ENCODE measurements around the gene STMP1. TPM values are rescaled to one million over a fixed set of nuclear protein-coding genes. Genes with fewer than 3 reads are reported as not detected.

Gene STMP1
- total and polyA plus RNA-seq, 2 of the 4 experiments (the other 2 are of a cell fraction), result 6.1 to 28.3 TPM

DNA sequence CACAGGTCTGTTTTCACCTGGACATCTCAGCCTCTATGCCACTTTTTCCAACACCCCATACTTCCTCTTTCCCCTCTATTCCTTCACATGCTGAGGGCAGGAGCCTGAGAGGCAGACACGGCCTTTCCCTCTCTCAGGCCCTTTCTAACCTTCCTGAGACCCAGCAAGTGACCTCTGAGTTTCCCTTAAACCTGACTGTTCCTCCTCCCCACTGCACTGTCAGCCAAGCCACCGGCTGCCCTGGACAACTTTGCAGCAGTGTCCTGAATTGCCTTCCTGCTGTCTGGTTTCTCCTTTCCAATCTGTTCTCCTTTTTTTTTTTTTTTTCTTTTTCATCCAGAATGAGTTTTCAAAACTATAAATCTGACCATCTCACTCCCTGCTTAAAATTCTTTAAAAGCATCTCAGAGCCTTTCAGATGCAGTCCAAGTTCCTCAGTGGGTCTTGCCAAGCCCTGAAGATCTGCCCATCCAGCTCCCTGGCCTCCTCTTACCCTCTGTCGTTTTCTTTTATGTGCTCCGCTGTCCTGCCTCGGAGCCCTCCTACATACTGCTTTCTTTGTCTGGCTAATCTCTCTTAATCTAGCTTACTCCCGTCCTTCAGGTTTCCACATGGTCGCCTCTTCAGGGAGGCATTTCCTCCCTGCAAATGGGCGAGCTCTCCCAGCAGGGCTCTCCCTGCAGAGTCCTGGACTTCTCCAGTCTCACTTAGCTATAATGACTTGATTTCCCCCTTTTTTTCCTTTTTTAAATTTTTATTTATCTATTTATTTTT lies 35.1 kb downstream of the STMP1 start:
- H4K91ac ChIP-seq (ENCODE audit: insufficient read depth, low read depth, low read length), result no peak overlapping the region
- H3K18ac ChIP-seq (ENCODE audit: low read depth, low read length), result no peak overlapping the region
- H3K4me2 ChIP-seq (ENCODE audit: low read depth, low read length), result no peak overlapping the region
- H4K8ac ChIP-seq (ENCODE audit: low read depth in 2 of 2, low read length in 2 of 2), result no peak overlapping the region
- no peak overlapping the region for H2BK20ac ChIP-seq (ENCODE audit: low read depth, low read length)
- H3K9ac ChIP-seq (ENCODE audit: low read depth, low read length), result no peak overlapping the region
- H2AK5ac ChIP-seq (ENCODE audit: low read depth, low read length), result no peak overlapping the region; the same call in 1 of the 2 replicates
- no peak overlapping the region for H3K4ac ChIP-seq (ENCODE audit: low read depth, low read length)
- no TSS peak for BruUV-seq (replicated peaks)
- no peak overlapping the region for H4K5ac ChIP-seq (ENCODE audit: low read depth, low read length)
- DNase-seq (no peak), ATAC-seq (ENCODE audit: low read depth) (no peak)
- dilution Hi-C loops (cut with HindIII; ENCODE audit: low sequenced_read_pairs, unreplicated experiment) (no loop called here), intact Hi-C loops (cut with micrococcal nuclease) (no loop called here), in situ Hi-C loops (cut with MboI; ENCODE audit: low sequenced_read_pairs) (no loop called here)
- H3K9me1 ChIP-seq (ENCODE audit: insufficient read depth, low read length), result no peaks in the 10 kb centered on the region; the same call in 1 of the 2 replicates
- H3K56ac ChIP-seq (ENCODE audit: extremely low read depth, insufficient read depth, low read length), result no peak overlapping the region
- H3K4me3 ChIP-seq (ENCODE audit: insufficient read depth, low read depth, low read length), result no peak overlapping the region
- H2AK9ac ChIP-seq (replicated peaks; ENCODE audit: low read depth, low read length, poor library complexity), result no peak overlapping the region
- H3K4me1 ChIP-seq (ENCODE audit: control insufficient read depth, insufficient read depth, low read length), result no peaks in the 10 kb centered on the region
- H2BK15ac ChIP-seq (ENCODE audit: low read depth, low read length), result no peak overlapping the region
- no peaks in the 10 kb centered on the region for H3K79me1 ChIP-seq (ENCODE audit: low read depth in 1 of 2, low read length in 2 of 2)
- peaks cover 2% of the 10 kb centered on the region for H3K36me3 ChIP-seq (ENCODE audit: control insufficient read depth, insufficient read depth, low read length)
- no peak overlapping the region for H2BK120ac ChIP-seq (ENCODE audit: low read depth, low read length)
- POLR2A ChIA-PET (ENCODE audit: unreplicated experiment), result no interaction called here
- 57% methylated on average over 3 of the region's 8 CpGs; no CpG with 5 or more reads in 1 of the 2 experiments for WGBS, 2 experiments (ENCODE audit: extremely low coverage in 2 of 2, insufficient read length in 1 of 2)
- H4K20me1 ChIP-seq (ENCODE audit: insufficient read depth, low read length), result no peaks in the 10 kb centered on the region
- H3K23ac ChIP-seq (ENCODE audit: low read depth, low read length), result no peak overlapping the region
- no peak overlapping the region for H3K27ac ChIP-seq (ENCODE audit: insufficient read depth, low read length)
- no peak overlapping the region for H2AFZ ChIP-seq (replicated peaks; ENCODE audit: low read length, poor library complexity)
- H3K14ac ChIP-seq (replicated peaks; ENCODE audit: low read depth, low read length), result no peak overlapping the region
- no peaks in the 10 kb centered on the region for H3K9me3 ChIP-seq (ENCODE audit: control insufficient read depth, insufficient read depth, low read length)
- H3K27me3 ChIP-seq (ENCODE audit: control insufficient read depth, insufficient read depth, low read length), result no peaks in the 10 kb centered on the region
- H2BK5ac ChIP-seq (ENCODE audit: low read depth, low read length, poor library complexity, severe bottlenecking), result no peak overlapping the region
- CTCF ChIA-PET, result interaction anchor here (0.6 kb wide), 1 partner anchor 26 kb away, joined by 5 read pairs; no protein-coding TSS in a partner anchor
- TF ChIP-seq POLR2A (IDR thresholded peaks at IDR 0.05; ENCODE audit: low read depth, low read length) (no peak), BHLHE40 (IDR thresholded peaks at IDR 0.05; ENCODE audit: low read depth, low read length) (no peak), MAZ (IDR thresholded peaks at IDR 0.05; ENCODE audit: borderline replicate concordance, low read depth, low read length) (no peak), RAD21 (IDR thresholded peaks at IDR 0.05; ENCODE audit: low read length) (no peak)

All from IMR-90 (cell line).